BJ (cell line): ENCODE results near the gene ZKSCAN5. TPM values are rescaled to one million over a fixed set of nuclear protein-coding genes. Genes with fewer than 3 reads are reported as not detected.

ENCODE experiments used
- CTCF ChIA-PET: fragments of 350-600 bp; formaldehyde crosslinking; extraction: SDS; loops from one replicate; lab custom pipeline; 2021; ENCODE audit warnings: antibody characterized with exemption, inconsistent platforms; lab: Yijun Ruan, JAX
- POLR2A ChIA-PET: fragments of 300-600 bp; sonication (Branson Sonifier 250); formaldehyde crosslinking; extraction: SDS; loops from one replicate; lab custom pipeline; 2021; ENCODE audit warnings: antibody characterized with exemption; lab: Charles Lee
- DNase-seq: peaks from one replicate; pipeline ENCODE4 v3.0.0-alpha.2; 2011; ENCODE audit warnings: low read depth
- H3K27me3 ChIP-seq: 2 replicates; pipeline ENCODE4 v1.6.0; 2011; ENCODE audit warnings: low read length; ENCODE audit not compliant: control insufficient read depth, insufficient read depth
- H3K36me3 ChIP-seq: 2 replicates; pipeline ENCODE4 v1.5.1; 2011; ENCODE audit warnings: low read length; ENCODE audit not compliant: control insufficient read depth, insufficient read depth
- H3K4me3 ChIP-seq: 2 replicates; pipeline ENCODE4 v1.5.1; 2011; ENCODE audit warnings: low read depth, mild to moderate bottlenecking, control low read depth, low read length
- CTCF ChIP-seq: IDR thresholded peaks from 2 replicates; pipeline ENCODE4 v1.5.1; 2011; ENCODE audit warnings: low read depth, mild to moderate bottlenecking, control low read depth, inconsistent platforms, low read length, moderate library complexity; ENCODE audit not compliant: insufficient read depth
- polyA plus RNA-seq: library from polyadenylated mRNA; depleted of rRNA; stranded (reverse); fragments of >200 nt; gene quantifications from 2 replicates; pipeline ENCODE4 v1.2.3, GENCODE V29; 2011

ZKSCAN5 gene
- polyA plus RNA-seq, 1 experiment: 9.7 TPM

GRCh38 chr7:99478464-99479440 lies 25.7 kb upstream of the ZKSCAN5 start:
- no peak for TF ChIP-seq CTCF
- Histone ChIP-seq H3K4me3 (no peak overlapping the region), H3K36me3 (0 out of 2 replicates have a peak, but pooled peaks cover 1% of the 10 kb centered on the region), H3K27me3 (no peaks in the 10 kb centered on the region)
- no peak for DNase-seq
- ChIA-PET CTCF (interaction anchor here (1.4 kb wide), 1 partner anchor 11 kb away, joined by 3 read pairs; no protein-coding TSS in a partner anchor), POLR2A (no interaction called here)

GRCh38 chr7:99485094-99485493 lies 19.4 kb upstream of the ZKSCAN5 start:
- TF ChIP-seq CTCF: no peak
- Histone ChIP-seq H3K27me3 (no peaks in the 10 kb centered on the region), H3K36me3 (peaks cover 3% of the 10 kb centered on the region), H3K4me3 (no peak overlapping the region)
- POLR2A ChIA-PET: no interaction called here
- CTCF ChIA-PET: no interaction called here
- no peak for DNase-seq

- no peak for DNase-seq
- no peak for TF ChIP-seq CTCF
- ChIA-PET CTCF (interaction anchor here (1.2 kb wide), 1 partner anchor 11 kb away, joined by 3 read pairs; no protein-coding TSS in a partner anchor), POLR2A (no interaction called here)
- no peak overlapping the region for H3K4me3 ChIP-seq
- peaks cover 7% of the 10 kb centered on the region for H3K36me3 ChIP-seq
- H3K27me3 ChIP-seq: no peaks in the 10 kb centered on the region
Measured at GRCh38 chr7:99489235-99489634, 15.2 kb upstream of the ZKSCAN5 start.

GRCh38 chr7:99490878-99491277 lies 13.6 kb upstream of the ZKSCAN5 start:
- no peak overlapping the region for H3K4me3 ChIP-seq
- peaks cover 9% of the 10 kb centered on the region for H3K36me3 ChIP-seq
- ChIA-PET CTCF (no interaction called here), POLR2A (no interaction called here)
- H3K27me3 ChIP-seq: no peaks in the 10 kb centered on the region
- no peak for DNase-seq
- TF ChIP-seq CTCF: no peak

GRCh38 chr7:99493823-99494222 lies 10.6 kb upstream of the ZKSCAN5 start:
- ChIA-PET CTCF (no interaction called here), POLR2A (no interaction called here)
- no peak for TF ChIP-seq CTCF
- no peak for DNase-seq
- Histone ChIP-seq H3K36me3 (peaks cover 12% of the 10 kb centered on the region), H3K4me3 (no peak overlapping the region), H3K27me3 (no peaks in the 10 kb centered on the region)
